ENCODE data around the gene CENPO. TPM values are rescaled to one million over a fixed set of nuclear protein-coding genes. Genes with fewer than 3 reads are reported as not detected.

CENPO gene, protein sequence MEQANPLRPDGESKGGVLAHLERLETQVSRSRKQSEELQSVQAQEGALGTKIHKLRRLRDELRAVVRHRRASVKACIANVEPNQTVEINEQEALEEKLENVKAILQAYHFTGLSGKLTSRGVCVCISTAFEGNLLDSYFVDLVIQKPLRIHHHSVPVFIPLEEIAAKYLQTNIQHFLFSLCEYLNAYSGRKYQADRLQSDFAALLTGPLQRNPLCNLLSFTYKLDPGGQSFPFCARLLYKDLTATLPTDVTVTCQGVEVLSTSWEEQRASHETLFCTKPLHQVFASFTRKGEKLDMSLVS
- 1 to 10 TPM; 4.2 to 8.9 (median 6.3) TPM for total RNA-seq

DNA sequence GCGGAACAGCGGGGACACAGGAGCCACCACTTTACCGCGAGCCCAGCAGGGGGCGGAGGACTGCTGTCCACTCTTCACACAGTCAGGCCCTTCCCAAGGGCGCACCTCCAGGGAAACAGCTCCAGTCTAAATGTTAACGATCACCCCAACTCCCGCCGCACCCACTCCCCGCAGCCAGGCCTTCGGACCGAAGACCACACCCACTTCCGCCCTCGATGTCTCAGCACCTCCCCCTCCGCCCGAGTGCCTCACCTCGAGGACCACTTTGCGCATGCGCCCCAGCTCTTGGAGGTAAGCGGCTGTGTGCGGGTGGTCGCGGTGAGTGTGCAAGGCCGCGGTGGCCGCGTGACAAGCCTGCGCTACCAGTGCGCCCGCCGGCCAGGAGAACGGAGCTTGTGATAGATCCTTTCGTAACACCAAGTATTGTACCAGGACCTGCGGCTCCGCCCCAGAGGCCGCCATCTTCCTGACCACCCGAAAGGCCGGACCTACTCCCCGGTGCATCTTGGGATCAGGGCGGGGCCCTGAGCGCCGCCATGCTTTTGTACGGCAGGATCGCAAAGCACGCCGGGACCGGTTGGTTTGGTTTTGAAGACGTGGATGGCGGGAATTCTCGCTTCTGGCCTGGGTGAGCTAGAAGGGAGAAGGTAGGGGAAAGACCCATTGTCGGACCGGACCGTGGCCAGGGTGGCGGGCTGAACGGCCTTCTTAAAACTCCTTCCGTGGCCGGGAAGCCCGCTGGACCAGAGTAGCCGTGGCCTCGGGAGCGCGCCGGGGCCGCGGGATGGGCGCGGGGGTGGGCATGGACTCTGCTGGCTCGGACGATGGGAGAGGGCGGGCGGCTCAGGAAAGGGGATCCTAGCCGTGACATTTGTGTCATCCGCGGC lies at the start of gene CENPO, which contains the start of gene PTRHD1:
Gene CENPO, plus strand, starts transcription at position 552 of the 887 bp plus-strand sequence. CDS start 495 bp downstream, outside the sequence.
Gene PTRHD1, minus strand, starts transcription at position 518 of the 887 bp plus-strand sequence. Its CDS starts 14 bp downstream, at position 504.
- Histone ChIP-seq H3K27ac (peak within 1 kb of the TSS; percentile 94 to 100 (median 99)), H3K4me1 (peaks cover 14% of the 10 kb centered on the region in 2 donors), H3K4me3 (replicated peaks in 1 of 3) (peak within 1 kb of the TSS; percentile 31 to 78 (median 51)), H3K36me3 (no peaks in the 10 kb centered on the region), H3K9me3 (no peaks in the 10 kb centered on the region), H3K27me3 (no peaks in the 10 kb centered on the region)
- peak; percentile 98 for DNase-seq
- WGBS, 2 donors = 0 to 1% methylated on average over 37 to 72 of the region's 74 CpGs
- intact Hi-C loops (cut with DNase I) = no loop called here
- TF ChIP-seq POLR2A (IDR thresholded peaks at IDR 0.05) = peak in 1 of 2 donors; percentile 80
- TF ChIP-seq, protein P1, sequence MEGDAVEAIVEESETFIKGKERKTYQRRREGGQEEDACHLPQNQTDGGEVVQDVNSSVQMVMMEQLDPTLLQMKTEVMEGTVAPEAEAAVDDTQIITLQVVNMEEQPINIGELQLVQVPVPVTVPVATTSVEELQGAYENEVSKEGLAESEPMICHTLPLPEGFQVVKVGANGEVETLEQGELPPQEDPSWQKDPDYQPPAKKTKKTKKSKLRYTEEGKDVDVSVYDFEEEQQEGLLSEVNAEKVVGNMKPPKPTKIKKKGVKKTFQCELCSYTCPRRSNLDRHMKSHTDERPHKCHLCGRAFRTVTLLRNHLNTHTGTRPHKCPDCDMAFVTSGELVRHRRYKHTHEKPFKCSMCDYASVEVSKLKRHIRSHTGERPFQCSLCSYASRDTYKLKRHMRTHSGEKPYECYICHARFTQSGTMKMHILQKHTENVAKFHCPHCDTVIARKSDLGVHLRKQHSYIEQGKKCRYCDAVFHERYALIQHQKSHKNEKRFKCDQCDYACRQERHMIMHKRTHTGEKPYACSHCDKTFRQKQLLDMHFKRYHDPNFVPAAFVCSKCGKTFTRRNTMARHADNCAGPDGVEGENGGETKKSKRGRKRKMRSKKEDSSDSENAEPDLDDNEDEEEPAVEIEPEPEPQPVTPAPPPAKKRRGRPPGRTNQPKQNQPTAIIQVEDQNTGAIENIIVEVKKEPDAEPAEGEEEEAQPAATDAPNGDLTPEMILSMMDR (IDR thresholded peaks at IDR 0.05) = peak; percentile 24 to 69 (median 55)

DNA sequence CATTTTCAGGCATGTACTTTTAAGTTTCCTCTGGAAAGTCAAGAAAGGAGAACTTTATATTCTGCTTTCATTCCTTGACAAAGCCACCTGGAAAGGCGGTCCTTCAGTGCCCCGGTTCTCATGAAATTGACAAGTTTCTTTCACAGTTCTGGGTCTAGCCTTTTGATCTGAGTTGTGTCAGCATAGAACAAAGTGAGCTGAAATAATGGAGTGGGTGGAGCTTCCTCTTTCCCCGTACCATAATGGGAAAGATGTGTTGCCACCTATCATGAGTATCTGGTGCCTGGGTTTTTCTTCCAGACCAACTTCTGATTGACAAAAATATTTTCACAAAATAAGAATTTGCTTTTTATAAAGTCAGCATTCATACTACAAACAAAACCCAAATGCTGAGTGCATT lies 49.3 kb upstream of the CENPO start:
- no peak overlapping the region for H3K4me3 ChIP-seq (replicated peaks in 1 of 3)
- H3K9me3 ChIP-seq = no peaks in the 10 kb centered on the region
- 72 to 87% methylated on average over 3 of the region's 3 CpGs for WGBS, 2 donors
- H3K27ac ChIP-seq = no peak overlapping the region
- peaks cover 10 to 13% of the 10 kb centered on the region in 2 donors for H3K4me1 ChIP-seq
- DNase-seq = no peak
- no peaks in the 10 kb centered on the region for H3K36me3 ChIP-seq
- intact Hi-C loops (cut with DNase I) = no loop called here
- no peak for TF ChIP-seq POLR2A (IDR thresholded peaks at IDR 0.05)
- TF ChIP-seq, protein P1 (IDR thresholded peaks at IDR 0.05) = no peak
- H3K27me3 ChIP-seq = no peaks in the 10 kb centered on the region

DNA sequence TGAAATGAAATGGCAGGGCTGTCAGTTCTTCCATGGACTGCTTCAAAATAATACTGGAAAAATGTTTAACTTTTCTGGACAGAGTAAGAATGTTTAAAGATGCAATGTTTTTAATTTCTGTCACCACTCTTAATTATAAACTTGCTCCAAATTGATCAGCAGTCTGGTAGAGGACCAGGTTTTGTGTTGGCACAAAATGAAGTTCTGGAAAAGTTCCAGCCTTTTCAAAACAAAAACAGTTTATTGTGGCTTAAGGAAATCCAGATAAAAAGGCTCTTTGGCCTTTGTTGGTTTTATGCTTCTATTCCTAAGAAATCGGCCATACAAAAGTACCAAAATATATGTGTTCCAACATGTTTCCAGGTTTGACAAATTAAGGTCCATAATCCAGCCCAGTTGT lies 48.9 kb upstream of the CENPO start:
- no peak for DNase-seq
- Histone ChIP-seq H3K27me3 (no peaks in the 10 kb centered on the region), H3K4me1 (peaks cover 10 to 13% of the 10 kb centered on the region in 2 donors), H3K27ac (no peak overlapping the region), H3K9me3 (no peaks in the 10 kb centered on the region), H3K36me3 (no peaks in the 10 kb centered on the region), H3K4me3 (replicated peaks in 1 of 3) (no peak overlapping the region)
- TF ChIP-seq POLR2A (IDR thresholded peaks at IDR 0.05) = no peak
- TF ChIP-seq, protein P1 (IDR thresholded peaks at IDR 0.05) = no peak
- intact Hi-C loops (cut with DNase I) = no loop called here
- 19 to 37% methylated on average over 1 of the region's 1 CpG for WGBS, 2 donors

DNA sequence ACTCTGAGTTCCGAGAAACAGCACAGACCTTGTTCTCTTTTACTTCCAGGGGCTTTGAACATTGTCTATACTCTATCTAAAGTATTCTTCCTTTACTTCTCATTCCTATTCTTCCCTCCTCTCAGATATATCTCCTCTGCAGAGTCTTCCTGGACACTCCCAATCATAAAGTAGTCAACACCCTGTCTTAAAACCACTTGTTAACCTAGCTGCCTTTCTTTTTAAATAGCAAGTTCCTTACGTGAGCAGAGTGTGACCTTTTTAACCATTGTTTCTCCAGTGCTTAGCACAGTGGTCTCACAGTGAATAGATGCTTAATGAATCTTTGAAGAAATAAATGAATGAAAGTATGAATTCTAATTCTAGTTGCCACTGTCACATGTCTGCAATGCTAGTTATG lies 47.4 kb upstream of the CENPO start:
- intact Hi-C loops (cut with DNase I) = no loop called here
- Histone ChIP-seq H3K9me3 (no peaks in the 10 kb centered on the region), H3K4me1 (peaks cover 10 to 13% of the 10 kb centered on the region in 2 donors), H3K27me3 (no peaks in the 10 kb centered on the region), H3K27ac (no peak overlapping the region), H3K36me3 (no peaks in the 10 kb centered on the region), H3K4me3 (replicated peaks in 1 of 3) (no peak overlapping the region)
- DNase-seq = no peak
- WGBS, 2 donors = 83 to 86% methylated on average over 2 of the region's 2 CpGs
- TF ChIP-seq, protein P1 (IDR thresholded peaks at IDR 0.05) = no peak
- no peak for TF ChIP-seq POLR2A (IDR thresholded peaks at IDR 0.05)

Data from thyroid gland (tissue), 4 donors.